ENCODE results near the gene KDM5A. TPM values are rescaled to one million over a fixed set of nuclear protein-coding genes. Genes with fewer than 3 reads are reported as not detected.

Gene KDM5A
- total and polyA plus RNA-seq, 2 donors from 2014 or later = 4.5 to 76.6 TPM

- FAIRE-seq (no peak), DNase-seq (no peak)
- H3K27me3 ChIP-seq (ENCODE audit: control insufficient read depth, insufficient read depth, low read length) = no peaks in the 10 kb centered on the region
- H3K36me3 ChIP-seq (ENCODE audit: control insufficient read depth in 2 of 3, insufficient read depth in 3 of 3, low read length in 3 of 3) = peaks cover 6 to 18% (median 15%) of the 10 kb centered on the region in 3 donors
- H3K9me3 ChIP-seq (ENCODE audit: control insufficient read depth in 2 of 3, insufficient read depth in 1 of 3, low read length in 3 of 3) = no peaks in the 10 kb centered on the region
- no peak for TF ChIP-seq CTCF (IDR thresholded peaks at IDR 0.05; ENCODE audit: borderline replicate concordance, extremely low read depth, insufficient read depth)
- no peaks in the 10 kb centered on the region for H3K4me1 ChIP-seq (ENCODE audit: control insufficient read depth in 2 of 3, insufficient read depth in 2 of 3, low read depth in 1 of 3, low read length in 3 of 3)
- H3K4me3 ChIP-seq (ENCODE audit: low read length in 3 of 3) = no peak overlapping the region
- no peak overlapping the region for H3K27ac ChIP-seq (ENCODE audit: low read depth in 2 of 2, low read length in 2 of 2)
- intact Hi-C loops (cut with DNase I) = no loop called here
- no peak overlapping the region for H3K9ac ChIP-seq (ENCODE audit: low read length in 3 of 3)
Measured at GRCh38 chr12:337039-337438, 52.1 kb downstream of the KDM5A start.

DNA sequence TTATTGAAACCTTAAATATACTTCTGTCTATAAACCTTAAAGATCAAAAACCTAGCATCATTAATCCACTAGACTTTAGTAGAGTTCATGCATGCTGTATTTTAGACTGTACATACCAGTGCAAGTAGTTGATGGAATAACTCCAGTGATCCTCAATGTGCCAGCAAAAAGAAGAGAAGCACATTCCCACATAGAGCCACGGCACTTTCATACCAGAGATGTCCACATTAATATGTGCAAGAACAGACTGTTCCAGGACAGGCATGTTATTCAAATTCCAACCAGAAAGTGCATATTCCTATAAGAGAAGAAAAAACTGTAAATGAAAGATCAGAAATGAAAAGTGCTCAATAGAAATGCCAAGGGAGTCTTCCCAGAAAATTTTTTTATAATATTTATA lies 55.0 kb downstream of the KDM5A start:
- H3K36me3 ChIP-seq (ENCODE audit: control insufficient read depth in 2 of 3, insufficient read depth in 3 of 3, low read length in 3 of 3) = peaks cover 8 to 25% (median 18%) of the 10 kb centered on the region in 3 donors
- no peak for FAIRE-seq

GRCh38 chr12:332581-333205 lies 56.4 kb downstream of the KDM5A start:
- no peaks in the 10 kb centered on the region for H3K4me1 ChIP-seq (ENCODE audit: control insufficient read depth in 2 of 3, insufficient read depth in 2 of 3, low read depth in 1 of 3, low read length in 3 of 3)
- no peak for FAIRE-seq
- H3K27ac ChIP-seq (ENCODE audit: low read depth in 2 of 2, low read length in 2 of 2) = no peak overlapping the region
- no peak overlapping the region for H3K9ac ChIP-seq (ENCODE audit: low read length in 3 of 3)
- H3K27me3 ChIP-seq (ENCODE audit: control insufficient read depth, insufficient read depth, low read length) = no peaks in the 10 kb centered on the region
- H3K9me3 ChIP-seq (ENCODE audit: control insufficient read depth in 2 of 3, insufficient read depth in 1 of 3, low read length in 3 of 3) = no peaks in the 10 kb centered on the region
- H3K4me3 ChIP-seq (ENCODE audit: low read length in 3 of 3) = no peak overlapping the region
- intact Hi-C loops (cut with DNase I) = no loop called here
- TF ChIP-seq CTCF (IDR thresholded peaks at IDR 0.05; ENCODE audit: borderline replicate concordance, extremely low read depth, insufficient read depth) = no peak
- no peak for DNase-seq
- peaks cover 17 to 36% (median 26%) of the 10 kb centered on the region in 3 donors for H3K36me3 ChIP-seq (ENCODE audit: control insufficient read depth in 2 of 3, insufficient read depth in 3 of 3, low read length in 3 of 3)

More for the DNA sequence above, 55.0 kb downstream of the KDM5A start:
- TF ChIP-seq CTCF (IDR thresholded peaks at IDR 0.05; ENCODE audit: borderline replicate concordance, extremely low read depth, insufficient read depth) = no peak
- H3K27me3 ChIP-seq (ENCODE audit: control insufficient read depth, insufficient read depth, low read length) = no peaks in the 10 kb centered on the region
- no peak overlapping the region for H3K4me3 ChIP-seq (ENCODE audit: low read length in 3 of 3)
- H3K27ac ChIP-seq (ENCODE audit: low read depth in 2 of 2, low read length in 2 of 2) = no peak overlapping the region
- H3K9me3 ChIP-seq (ENCODE audit: control insufficient read depth in 2 of 3, insufficient read depth in 1 of 3, low read length in 3 of 3) = no peaks in the 10 kb centered on the region
- H3K4me1 ChIP-seq (ENCODE audit: control insufficient read depth in 2 of 3, insufficient read depth in 2 of 3, low read depth in 1 of 3, low read length in 3 of 3) = no peaks in the 10 kb centered on the region
- intact Hi-C loops (cut with DNase I) = no loop called here
- DNase-seq = no peak
- H3K9ac ChIP-seq (ENCODE audit: low read length in 3 of 3) = no peak overlapping the region

- intact Hi-C loops (cut with DNase I) = no loop called here
- H3K27ac ChIP-seq (ENCODE audit: low read depth in 2 of 2, low read length in 2 of 2) = no peak overlapping the region
- no peak overlapping the region for H3K9ac ChIP-seq (ENCODE audit: low read length in 3 of 3)
- no peak for TF ChIP-seq CTCF (IDR thresholded peaks at IDR 0.05; ENCODE audit: borderline replicate concordance, extremely low read depth, insufficient read depth)
- H3K27me3 ChIP-seq (ENCODE audit: control insufficient read depth, insufficient read depth, low read length) = no peaks in the 10 kb centered on the region
- DNase-seq (no peak), FAIRE-seq (no peak)
- H3K9me3 ChIP-seq (ENCODE audit: control insufficient read depth in 2 of 3, insufficient read depth in 1 of 3, low read length in 3 of 3) = no peaks in the 10 kb centered on the region
- no peaks in the 10 kb centered on the region for H3K4me1 ChIP-seq (ENCODE audit: control insufficient read depth in 2 of 3, insufficient read depth in 2 of 3, low read depth in 1 of 3, low read length in 3 of 3)
- H3K36me3 ChIP-seq (ENCODE audit: control insufficient read depth in 2 of 3, insufficient read depth in 3 of 3, low read length in 3 of 3) = peaks cover 17 to 37% (median 27%) of the 10 kb centered on the region in 3 donors
- H3K4me3 ChIP-seq (ENCODE audit: low read length in 3 of 3) = no peak overlapping the region
Measured at GRCh38 chr12:331287-331686, 57.8 kb downstream of the KDM5A start.

Data from kidney (tissue), 14 donors.